Measurements from ENCODE around the gene MTMR2. TPM values are rescaled to one million over a fixed set of nuclear protein-coding genes. Genes with fewer than 3 reads are reported as not detected.

The MTMR2 gene
- total RNA-seq, 4 donors from 2014 or later, result 10.8 to 29.5 (median 21.5) TPM

DNA sequence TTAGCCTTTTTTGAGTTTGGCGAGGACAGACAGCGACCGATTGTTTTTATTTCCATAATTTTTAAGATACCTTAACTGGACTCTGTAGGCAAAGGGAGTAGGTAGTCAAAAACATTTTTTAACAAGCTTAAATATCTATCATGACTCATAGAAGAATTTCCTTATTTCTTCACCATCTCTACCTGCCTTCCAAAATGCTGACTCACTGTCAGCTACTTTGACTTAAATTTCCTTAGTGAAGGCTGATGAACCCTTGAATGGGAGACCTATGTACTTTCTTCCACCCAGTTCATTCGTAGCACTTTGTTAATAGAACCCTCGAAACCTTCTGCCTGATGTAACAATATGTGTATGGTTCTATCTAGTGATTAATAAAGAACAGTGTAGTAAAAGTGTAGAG lies 1.1 kb upstream of the MTMR2 start:
- H3K4me1 ChIP-seq, result peaks cover 4 to 46% (median 10%) of the 10 kb centered on the region in 3 donors
- H3K27me3 ChIP-seq, result no peaks in the 10 kb centered on the region
- no peak for DNase-seq
- H3K4me3 ChIP-seq, result peak overlapping the region in 3 of 4 donors; percentile 74 to 94 (median 86)
- no peaks in the 10 kb centered on the region for H3K36me3 ChIP-seq
- intact Hi-C loops (cut with DNase I), result no loop called here
- H3K9me3 ChIP-seq, result no peaks in the 10 kb centered on the region
- 27 to 53% methylated on average over 5 of the region's 5 CpGs for WGBS, 2 donors
- peak overlapping the region in 3 of 4 donors; percentile 94 to 98 (median 96) for H3K27ac ChIP-seq
- TF ChIP-seq, protein P1, sequence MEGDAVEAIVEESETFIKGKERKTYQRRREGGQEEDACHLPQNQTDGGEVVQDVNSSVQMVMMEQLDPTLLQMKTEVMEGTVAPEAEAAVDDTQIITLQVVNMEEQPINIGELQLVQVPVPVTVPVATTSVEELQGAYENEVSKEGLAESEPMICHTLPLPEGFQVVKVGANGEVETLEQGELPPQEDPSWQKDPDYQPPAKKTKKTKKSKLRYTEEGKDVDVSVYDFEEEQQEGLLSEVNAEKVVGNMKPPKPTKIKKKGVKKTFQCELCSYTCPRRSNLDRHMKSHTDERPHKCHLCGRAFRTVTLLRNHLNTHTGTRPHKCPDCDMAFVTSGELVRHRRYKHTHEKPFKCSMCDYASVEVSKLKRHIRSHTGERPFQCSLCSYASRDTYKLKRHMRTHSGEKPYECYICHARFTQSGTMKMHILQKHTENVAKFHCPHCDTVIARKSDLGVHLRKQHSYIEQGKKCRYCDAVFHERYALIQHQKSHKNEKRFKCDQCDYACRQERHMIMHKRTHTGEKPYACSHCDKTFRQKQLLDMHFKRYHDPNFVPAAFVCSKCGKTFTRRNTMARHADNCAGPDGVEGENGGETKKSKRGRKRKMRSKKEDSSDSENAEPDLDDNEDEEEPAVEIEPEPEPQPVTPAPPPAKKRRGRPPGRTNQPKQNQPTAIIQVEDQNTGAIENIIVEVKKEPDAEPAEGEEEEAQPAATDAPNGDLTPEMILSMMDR (IDR thresholded peaks at IDR 0.05), result no peak
- TF ChIP-seq POLR2A (IDR thresholded peaks at IDR 0.05), result no peak

DNA sequence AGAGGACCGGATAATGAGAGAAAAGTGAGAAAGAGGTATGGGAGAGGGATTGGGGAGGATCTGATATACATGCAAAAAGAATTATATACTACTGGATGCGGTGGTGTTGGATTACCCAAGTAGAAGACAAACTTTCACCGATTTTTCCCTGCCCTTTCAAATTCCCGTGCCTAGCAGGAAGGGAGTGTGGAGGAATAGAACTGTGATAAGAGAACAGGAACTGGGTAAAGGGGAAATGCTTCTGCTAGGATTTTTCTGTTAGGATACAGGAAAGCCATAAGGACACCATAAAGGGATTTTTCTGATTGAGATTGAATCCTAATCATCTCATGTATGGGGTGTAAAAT lies 480 bp upstream of the MTMR2 start:
- no peaks in the 10 kb centered on the region for H3K9me3 ChIP-seq
- TF ChIP-seq, protein P1 (IDR thresholded peaks at IDR 0.05), result no peak
- no peak for TF ChIP-seq POLR2A (IDR thresholded peaks at IDR 0.05)
- intact Hi-C loops (cut with DNase I), result no loop called here
- H3K27me3 ChIP-seq, result no peaks in the 10 kb centered on the region
- H3K4me1 ChIP-seq, result peaks cover 4 to 48% (median 10%) of the 10 kb centered on the region in 3 donors
- 0 to 1% methylated on average over 4 of the region's 4 CpGs for WGBS, 2 donors
- peak overlapping the region; percentile 94 to 98 (median 96) for H3K27ac ChIP-seq
- H3K4me3 ChIP-seq, result peak overlapping the region; percentile 74 to 94 (median 80)
- DNase-seq, result no peak
- H3K36me3 ChIP-seq, result no peaks in the 10 kb centered on the region

DNA sequence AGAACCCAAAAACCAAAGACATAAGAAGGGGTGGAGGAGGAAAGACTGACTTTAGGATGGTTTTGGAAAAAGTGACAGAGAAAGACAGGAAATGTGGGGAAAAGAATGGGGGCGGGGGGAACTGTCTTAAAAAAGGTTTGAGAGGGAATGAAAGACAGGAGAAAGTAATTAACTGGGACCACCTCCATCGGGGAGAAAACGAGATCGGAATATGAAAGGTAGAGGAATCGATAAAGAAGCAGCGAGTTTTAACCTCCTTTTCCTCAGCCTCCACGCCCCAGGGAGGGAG lies 524 bp downstream of the MTMR2 start:
- TF ChIP-seq, protein P1 (IDR thresholded peaks at IDR 0.05), result no peak
- TF ChIP-seq POLR2A (IDR thresholded peaks at IDR 0.05), result no peak
- WGBS, 2 donors, result 0 to 1% methylated on average over 7 of the region's 7 CpGs
- H3K36me3 ChIP-seq, result no peaks in the 10 kb centered on the region
- peak overlapping the region; percentile 94 to 98 (median 96) for H3K27ac ChIP-seq
- peaks cover 4 to 48% (median 10%) of the 10 kb centered on the region in 3 donors for H3K4me1 ChIP-seq
- intact Hi-C loops (cut with DNase I), result no loop called here
- no peak for DNase-seq
- peak overlapping the region; percentile 74 to 94 (median 80) for H3K4me3 ChIP-seq
- no peaks in the 10 kb centered on the region for H3K27me3 ChIP-seq
- H3K9me3 ChIP-seq, result no peaks in the 10 kb centered on the region

DNA sequence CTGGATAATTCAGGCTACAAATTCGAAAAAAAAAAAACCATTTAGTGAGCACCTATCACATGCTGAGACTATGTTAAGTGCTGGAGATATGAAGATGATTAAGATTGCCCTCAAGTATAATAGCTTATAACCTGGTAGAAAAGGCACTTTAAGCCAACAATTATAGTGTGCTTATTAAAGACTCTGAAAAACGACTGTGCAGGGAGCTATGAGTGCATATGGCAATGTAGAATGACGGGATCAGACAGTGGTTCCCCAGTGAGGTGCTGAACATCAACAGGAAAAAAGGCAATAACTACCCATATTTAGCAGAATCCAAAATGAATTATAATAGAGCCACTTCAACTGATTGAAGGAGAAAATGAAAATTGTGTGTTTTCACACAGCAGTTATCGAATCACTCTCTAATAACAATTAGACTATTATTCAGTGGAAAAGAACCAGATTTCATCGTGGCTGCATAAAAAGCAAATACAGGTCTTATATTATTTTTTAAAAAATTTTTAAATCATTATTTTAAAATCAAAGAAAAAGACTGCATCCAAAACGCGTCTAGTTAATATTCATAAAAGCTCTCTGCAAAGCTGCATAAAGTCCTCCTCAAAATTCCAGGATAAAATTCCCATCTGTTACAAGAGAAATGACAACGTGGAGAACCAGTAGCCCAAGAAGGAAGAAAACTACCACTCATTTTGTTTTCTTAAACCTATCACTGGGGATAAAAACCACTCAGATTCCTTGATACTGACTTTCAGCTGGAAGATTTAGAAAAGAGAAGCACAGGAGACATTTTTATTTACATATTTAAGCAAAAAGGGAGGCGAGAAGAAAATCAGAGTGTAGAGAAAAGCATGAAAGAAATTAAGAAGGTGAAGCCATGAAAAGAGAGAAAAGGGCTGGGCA lies 1.1 kb downstream of the MTMR2 start:
- Histone ChIP-seq H3K4me1 (peaks cover 4 to 51% (median 10%) of the 10 kb centered on the region in 3 donors), H3K9me3 (no peaks in the 10 kb centered on the region), H3K27me3 (no peaks in the 10 kb centered on the region), H3K27ac (peak overlapping the region; percentile 94 to 98 (median 96)), H3K36me3 (no peaks in the 10 kb centered on the region), H3K4me3 (peak overlapping the region; percentile 74 to 94 (median 80))
- intact Hi-C loops (cut with DNase I), result no loop called here
- WGBS, 2 donors, result 14 to 16% methylated on average over 9 of the region's 9 CpGs
- DNase-seq, result no peak
- no peak for TF ChIP-seq POLR2A (IDR thresholded peaks at IDR 0.05)
- TF ChIP-seq, protein P1 (IDR thresholded peaks at IDR 0.05), result no peak

DNA sequence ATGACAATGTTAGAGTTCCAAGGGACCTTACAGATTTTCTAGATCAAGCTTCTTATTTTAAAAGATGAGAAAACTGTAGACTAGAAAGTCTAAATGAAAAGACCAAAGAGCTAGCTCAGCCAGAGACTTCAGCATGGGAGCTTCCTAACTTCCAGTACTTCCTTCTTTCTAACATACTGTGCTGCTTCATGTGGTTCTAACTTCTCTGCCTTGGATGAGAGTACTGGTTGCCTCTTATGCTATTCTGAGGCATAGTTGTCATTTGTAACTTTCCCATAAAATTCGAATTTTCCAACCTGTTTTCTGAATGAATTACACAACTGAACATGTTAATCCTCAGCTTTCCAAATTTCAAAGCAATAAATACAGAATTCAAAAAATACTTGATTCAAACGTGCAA lies 1.8 kb downstream of the MTMR2 start:
- no peak for DNase-seq
- TF ChIP-seq, protein P1 (IDR thresholded peaks at IDR 0.05), result no peak
- no peak for TF ChIP-seq POLR2A (IDR thresholded peaks at IDR 0.05)
- peaks cover 4 to 58% (median 10%) of the 10 kb centered on the region in 3 donors for H3K4me1 ChIP-seq
- H3K27ac ChIP-seq, result peak overlapping the region in 2 of 4 donors; percentile 25 to 98
- H3K9me3 ChIP-seq, result no peaks in the 10 kb centered on the region
- H3K4me3 ChIP-seq, result peak overlapping the region in 2 of 4 donors; percentile 74 to 86
- 21 to 36% methylated on average over 2 of the region's 2 CpGs for WGBS, 2 donors
- no peaks in the 10 kb centered on the region for H3K27me3 ChIP-seq
- intact Hi-C loops (cut with DNase I), result no loop called here
- H3K36me3 ChIP-seq, result no peaks in the 10 kb centered on the region
